ENCODE results near the gene DLGAP4.

Gene DLGAP4

DNA sequence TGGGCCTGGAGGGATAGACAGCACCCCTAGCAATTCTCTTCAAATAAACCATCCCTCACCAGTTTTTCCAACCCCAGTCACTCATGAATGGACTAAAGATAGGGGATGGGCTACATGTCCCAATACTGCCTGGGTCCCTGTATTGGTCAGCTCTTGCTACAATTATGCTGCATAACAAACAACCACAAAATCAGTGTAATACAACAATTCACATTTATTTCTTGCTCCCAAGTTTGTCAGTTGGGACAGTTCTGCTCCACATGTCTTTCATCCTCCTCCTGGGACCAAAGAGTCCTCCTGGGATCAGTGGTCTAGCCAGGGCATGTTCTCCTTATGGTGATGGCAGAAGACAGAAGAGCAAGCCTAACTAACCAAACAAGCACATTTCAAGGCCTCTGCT, 143.5 kb downstream of the DLGAP4 start:
- H4K20me1 ChIP-seq (ENCODE audit: insufficient read depth): no peaks in the 10 kb centered on the region
- no peak overlapping the region for H3K9ac ChIP-seq
- no peak overlapping the region for H2AFZ ChIP-seq (ENCODE audit: low read depth)
- no peaks in the 10 kb centered on the region for H3K27me3 ChIP-seq (ENCODE audit: insufficient read depth, low read depth)
- peaks cover 3% of the 10 kb centered on the region for H3K4me1 ChIP-seq (ENCODE audit: low read depth, poor library complexity, severe bottlenecking)
- H3K4me3 ChIP-seq (IDR thresholded peaks at IDR 0.05; ENCODE audit: insufficient read depth, low read depth, low read length): no peak overlapping the region
- H3K4me2 ChIP-seq: no peak overlapping the region
- H3K27ac ChIP-seq: no peak overlapping the region
- TF ChIP-seq, protein P1, sequence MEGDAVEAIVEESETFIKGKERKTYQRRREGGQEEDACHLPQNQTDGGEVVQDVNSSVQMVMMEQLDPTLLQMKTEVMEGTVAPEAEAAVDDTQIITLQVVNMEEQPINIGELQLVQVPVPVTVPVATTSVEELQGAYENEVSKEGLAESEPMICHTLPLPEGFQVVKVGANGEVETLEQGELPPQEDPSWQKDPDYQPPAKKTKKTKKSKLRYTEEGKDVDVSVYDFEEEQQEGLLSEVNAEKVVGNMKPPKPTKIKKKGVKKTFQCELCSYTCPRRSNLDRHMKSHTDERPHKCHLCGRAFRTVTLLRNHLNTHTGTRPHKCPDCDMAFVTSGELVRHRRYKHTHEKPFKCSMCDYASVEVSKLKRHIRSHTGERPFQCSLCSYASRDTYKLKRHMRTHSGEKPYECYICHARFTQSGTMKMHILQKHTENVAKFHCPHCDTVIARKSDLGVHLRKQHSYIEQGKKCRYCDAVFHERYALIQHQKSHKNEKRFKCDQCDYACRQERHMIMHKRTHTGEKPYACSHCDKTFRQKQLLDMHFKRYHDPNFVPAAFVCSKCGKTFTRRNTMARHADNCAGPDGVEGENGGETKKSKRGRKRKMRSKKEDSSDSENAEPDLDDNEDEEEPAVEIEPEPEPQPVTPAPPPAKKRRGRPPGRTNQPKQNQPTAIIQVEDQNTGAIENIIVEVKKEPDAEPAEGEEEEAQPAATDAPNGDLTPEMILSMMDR (conservative IDR thresholded peaks at IDR 0.05; ENCODE audit: low read depth, low read length): no peak
- H3K79me2 ChIP-seq (ENCODE audit: insufficient read depth, low read depth): no peaks in the 10 kb centered on the region
- H3K36me3 ChIP-seq (ENCODE audit: insufficient read depth): no peaks in the 10 kb centered on the region

DNA sequence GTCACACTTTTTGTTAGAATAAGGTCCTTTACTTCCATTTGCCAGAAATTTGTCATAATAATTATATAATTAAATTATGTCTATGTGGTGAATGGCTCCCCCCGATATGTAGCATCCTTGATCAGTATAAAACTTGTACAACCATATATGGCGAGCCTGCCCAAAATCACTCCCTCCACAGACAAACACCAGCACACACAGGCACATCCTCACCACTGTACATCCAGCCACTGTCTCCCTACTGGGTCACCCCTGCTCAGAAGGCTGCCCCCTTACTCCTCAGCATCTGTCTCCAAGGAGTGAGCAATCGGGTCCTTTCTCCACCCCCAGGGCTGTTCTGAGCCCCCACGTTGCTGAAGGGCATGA, 148.2 kb downstream of the DLGAP4 start:
- no peak overlapping the region for H3K9ac ChIP-seq
- H3K4me3 ChIP-seq (IDR thresholded peaks at IDR 0.05; ENCODE audit: insufficient read depth, low read depth, low read length): no peak overlapping the region
- H3K27me3 ChIP-seq (ENCODE audit: insufficient read depth, low read depth): no peaks in the 10 kb centered on the region
- H2AFZ ChIP-seq (ENCODE audit: low read depth): no peak overlapping the region
- TF ChIP-seq, protein P1 (conservative IDR thresholded peaks at IDR 0.05; ENCODE audit: low read depth, low read length): no peak
- no peaks in the 10 kb centered on the region for H3K36me3 ChIP-seq (ENCODE audit: insufficient read depth)
- peaks cover 5% of the 10 kb centered on the region for H3K4me1 ChIP-seq (ENCODE audit: low read depth, poor library complexity, severe bottlenecking)
- H3K27ac ChIP-seq: no peak overlapping the region
- H4K20me1 ChIP-seq (ENCODE audit: insufficient read depth): no peaks in the 10 kb centered on the region
- no peak overlapping the region for H3K4me2 ChIP-seq
- H3K79me2 ChIP-seq (ENCODE audit: insufficient read depth, low read depth): no peaks in the 10 kb centered on the region

DNA sequence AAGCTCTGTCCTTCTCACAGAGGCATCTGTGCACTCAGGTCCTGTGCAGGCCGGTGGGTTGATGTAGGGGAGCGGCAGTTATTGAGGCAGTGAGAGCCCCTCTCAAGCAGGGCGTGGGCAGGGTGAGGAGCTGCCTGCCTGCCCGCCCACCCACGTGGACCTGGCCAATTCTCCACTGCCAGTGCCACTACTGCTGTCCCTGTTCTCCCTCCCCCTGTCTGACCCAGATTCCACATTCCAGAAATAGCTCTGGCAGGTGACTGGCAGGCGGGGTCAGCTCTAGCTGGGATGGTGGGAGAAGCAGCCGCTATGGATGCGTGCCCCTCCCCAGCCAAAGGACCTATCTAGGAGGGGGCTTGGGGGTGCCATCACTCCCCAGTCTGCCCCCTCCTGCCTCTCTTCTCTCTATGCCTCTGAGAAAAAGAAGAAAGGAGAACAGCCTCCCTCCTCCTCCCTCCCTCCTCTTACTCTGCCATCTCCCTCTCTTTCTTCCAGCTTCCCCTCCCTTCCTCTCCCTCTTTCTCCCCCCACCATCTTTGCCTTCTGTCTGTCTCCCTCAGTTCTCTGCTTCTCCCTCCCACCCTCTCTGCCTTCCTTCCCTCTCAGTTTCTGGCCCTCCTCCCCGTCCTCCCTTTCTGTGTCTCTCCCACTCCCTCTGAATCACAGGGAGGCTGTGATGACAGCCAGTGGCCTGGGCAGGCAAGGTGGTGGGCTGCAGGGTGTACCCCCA, 148.7 kb downstream of the DLGAP4 start:
- TF ChIP-seq, protein P1 (conservative IDR thresholded peaks at IDR 0.05; ENCODE audit: low read depth, low read length): no peak
- no peaks in the 10 kb centered on the region for H3K27me3 ChIP-seq (ENCODE audit: insufficient read depth, low read depth)
- H4K20me1 ChIP-seq (ENCODE audit: insufficient read depth): no peaks in the 10 kb centered on the region
- no peak overlapping the region for H3K27ac ChIP-seq
- H2AFZ ChIP-seq (ENCODE audit: low read depth): no peak overlapping the region
- H3K9ac ChIP-seq: no peak overlapping the region
- no peak overlapping the region for H3K4me2 ChIP-seq
- no peaks in the 10 kb centered on the region for H3K36me3 ChIP-seq (ENCODE audit: insufficient read depth)
- H3K4me3 ChIP-seq (IDR thresholded peaks at IDR 0.05; ENCODE audit: insufficient read depth, low read depth, low read length): no peak overlapping the region
- H3K4me1 ChIP-seq (ENCODE audit: low read depth, poor library complexity, severe bottlenecking): peaks cover 5% of the 10 kb centered on the region
- no peaks in the 10 kb centered on the region for H3K79me2 ChIP-seq (ENCODE audit: insufficient read depth, low read depth)

DNA sequence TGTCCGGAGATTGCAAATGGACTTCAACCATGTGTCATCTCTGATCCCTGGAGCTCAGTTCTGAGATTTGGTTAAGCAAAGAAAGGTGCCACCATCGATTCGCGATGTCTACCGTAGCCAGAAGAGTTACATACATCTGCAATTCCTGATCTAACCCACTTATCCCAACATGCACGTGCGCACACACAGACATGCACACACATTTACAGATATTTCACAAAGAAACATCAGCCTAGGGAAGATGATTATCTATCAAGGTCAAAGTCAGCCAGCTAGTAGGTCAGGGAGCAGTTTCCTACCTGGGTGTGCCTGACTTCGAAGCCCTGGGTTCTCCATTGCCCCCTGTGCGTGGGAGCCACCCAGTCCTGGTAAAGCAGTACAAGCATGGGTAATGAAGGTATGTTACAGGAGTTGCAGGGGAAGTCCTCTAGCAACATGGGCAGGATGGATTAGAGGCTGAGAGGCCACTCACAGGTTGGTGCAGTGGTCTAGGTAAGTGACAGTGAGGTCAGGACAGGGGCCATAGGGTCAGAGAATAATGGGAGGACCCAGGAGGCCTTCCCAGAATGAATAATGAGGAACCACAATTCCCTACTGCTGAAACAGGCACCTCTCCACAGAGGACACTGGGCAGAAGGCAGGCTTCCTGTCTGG, 150.0 kb downstream of the DLGAP4 start:
- Histone ChIP-seq H3K79me2 (ENCODE audit: insufficient read depth, low read depth) (no peaks in the 10 kb centered on the region), H3K4me3 (IDR thresholded peaks at IDR 0.05; ENCODE audit: insufficient read depth, low read depth, low read length) (no peak overlapping the region), H4K20me1 (ENCODE audit: insufficient read depth) (no peaks in the 10 kb centered on the region), H3K4me1 (ENCODE audit: low read depth, poor library complexity, severe bottlenecking) (peaks cover 12% of the 10 kb centered on the region), H3K27ac (no peak overlapping the region), H3K4me2 (no peak overlapping the region), H3K27me3 (ENCODE audit: insufficient read depth, low read depth) (no peaks in the 10 kb centered on the region), H2AFZ (ENCODE audit: low read depth) (no peak overlapping the region), H3K9ac (no peak overlapping the region), H3K36me3 (ENCODE audit: insufficient read depth) (no peaks in the 10 kb centered on the region)
- TF ChIP-seq, protein P1 (conservative IDR thresholded peaks at IDR 0.05; ENCODE audit: low read depth, low read length): no peak
